GM21619 (cell line): ENCODE data around the gene LIMD2.
"Not testable (repeated sequence)": the region's sequence is repeated elsewhere in the genome, so short reads cannot be mapped to it uniquely, and the experiment has no call there.

Experiments
- ATAC-seq: cut with Tn5 transposase; IDR thresholded peaks from one replicate; pipeline ENCODE4 v1.9.1; 2021; ENCODE audit not compliant: unreplicated experiment

Gene LIMD2

GRCh38 chr17:63699638-63700527 lies at the start of gene LIMD2:
LIMD2 (minus strand) TSS chr17:63700125; CDS start chr17:63699298, 827 bp downstream.
- peak; percentile 8 for ATAC-seq

- ATAC-seq = peak; percentile 84
Observed at GRCh38 chr17:63741408-63742173, 41.7 kb upstream of the LIMD2 start, which contains the start of gene STRADA. STRADA (minus strand) TSS chr17:63741799; CDS start chr17:63728369, 13,430 bp downstream.

- no peak for ATAC-seq
Observed at GRCh38 chr17:63741143-63741407, 41.1 kb upstream of the LIMD2 start.

- no peak for ATAC-seq
Observed at GRCh38 chr17:63740464-63741142, 40.7 kb upstream of the LIMD2 start.

- no peak for ATAC-seq
Observed at GRCh38 chr17:63735691-63736090, 35.8 kb upstream of the LIMD2 start.

GRCh38 chr17:63722403-63722802 lies 22.5 kb upstream of the LIMD2 start:
- no peak for ATAC-seq

- ATAC-seq = not testable (repeated sequence)
Observed at GRCh38 chr17:63720194-63720593, 20.3 kb upstream of the LIMD2 start.

GRCh38 chr17:63718988-63719387 lies 19.1 kb upstream of the LIMD2 start:
- no peak for ATAC-seq

GRCh38 chr17:63716426-63716825 lies 16.5 kb upstream of the LIMD2 start:
- no peak for ATAC-seq

- ATAC-seq = no peak
Observed at GRCh38 chr17:63714550-63715277, 14.8 kb upstream of the LIMD2 start.

GRCh38 chr17:63709110-63709509 lies 9.2 kb upstream of the LIMD2 start:
- no peak for ATAC-seq

- no peak for ATAC-seq
Observed at GRCh38 chr17:63707151-63707550, 7.2 kb upstream of the LIMD2 start.

GRCh38 chr17:63706336-63707082 lies 6.6 kb upstream of the LIMD2 start:
- ATAC-seq = no peak

- ATAC-seq = no peak
Observed at GRCh38 chr17:63705657-63706056, 5.7 kb upstream of the LIMD2 start.

GRCh38 chr17:63704836-63705235 lies 4.9 kb upstream of the LIMD2 start:
- no peak for ATAC-seq

GRCh38 chr17:63704259-63704576 lies 4.3 kb upstream of the LIMD2 start:
- no peak for ATAC-seq

- ATAC-seq = no peak
Observed at GRCh38 chr17:63703556-63704258, 3.8 kb upstream of the LIMD2 start.

GRCh38 chr17:63703029-63703428 lies 3.1 kb upstream of the LIMD2 start:
- ATAC-seq = no peak

GRCh38 chr17:63702721-63703015 lies 2.7 kb upstream of the LIMD2 start:
- ATAC-seq = no peak
